MM.1S (cell line): Measurements from ENCODE around the gene OR56A1.

Source experiments
- CTCF ChIP-seq: fragments of 300-600 bp; sonication (generic); IDR thresholded peaks from 2 replicates; pipeline ENCODE4 v1.5.1; 2016; ENCODE audit warnings: antibody characterized with exemption, low read length, mixed read lengths
- EZH2phosphoT487 ChIP-seq: fragments of 300-600 bp; sonication (generic); IDR thresholded peaks from 2 replicates; pipeline ENCODE4 v1.6.1; 2018; ENCODE audit warnings: antibody characterized with exemption, low read length

- TF ChIP-seq CTCF (no peak), EZH2phosphoT487 (no peak)
Measured at GRCh38 chr11:5989203-5989602, 41.4 kb downstream of the OR56A1 start.
